ENCODE measurements around the gene PSMA4. TPM values are rescaled to one million over a fixed set of nuclear protein-coding genes. Genes with fewer than 3 reads are reported as not detected.

PSMA4 gene
- total and polyA plus RNA-seq, 2 of the 8 experiments (the other 6 are each of a cell fraction or from before 2014, with no cell fraction given) = 348 to 445 TPM

GRCh38 chr15:78537266-78537905 is 2.9 kb upstream of the PSMA4 start (continued):
- no peak for TF ChIP-seq E2F6 (IDR thresholded peaks at IDR 0.05)

Data from H1 (cell line).